Measurements from ENCODE around the gene FAM149A. TPM values are rescaled to one million over a fixed set of nuclear protein-coding genes. Genes with fewer than 3 reads are reported as not detected.

FAM149A gene
- total and polyA plus RNA-seq, 2 experiments from 2014 or later, result 10.8 to 13.3 TPM

- TF ChIP-seq ETS1 (IDR thresholded peaks at IDR 0.05) (no peak), EZH2 (IDR thresholded peaks at IDR 0.05; ENCODE audit: low read depth, unreplicated experiment) (no peak), NANOG (IDR thresholded peaks at IDR 0.05; ENCODE audit: borderline replicate concordance) (no peak), EZH2phosphoT487 (IDR thresholded peaks at IDR 0.05; ENCODE audit: unreplicated experiment) (no peak), CREB1 (CRISPR knock-in tag; IDR thresholded peaks at IDR 0.05; ENCODE audit: low read depth) (no peak)
These were observed 53.7 kb downstream of the FAM149A start (continued) for GRCh38 chr4:186158021-186158813.

GRCh38 chr4:186158966-186159365, 54.5 kb downstream of the FAM149A start:
- no peak overlapping the region for H2AFZ ChIP-seq
- ATAC-seq (no peak), DNase-seq (ENCODE audit: low spot score) (no peak)
- H3K36me3 ChIP-seq (ENCODE audit: insufficient read depth), result no peaks in the 10 kb centered on the region
- peaks cover 6% of the 10 kb centered on the region for H3K4me1 Mint-ChIP-seq
- H3K4me3 ChIP-seq, result no peak overlapping the region
- H3K9me3 Mint-ChIP-seq, result no peaks in the 10 kb centered on the region
- H3K27ac ChIP-seq (ENCODE audit: low read depth), result no peak overlapping the region
- no peaks in the 10 kb centered on the region; the same call in 1 of the 2 replicates for H4K20me1 ChIP-seq (replicated peaks; ENCODE audit: insufficient read depth)
- H3K27ac Mint-ChIP-seq, result no peak overlapping the region
- H3K27me3 ChIP-seq (ENCODE audit: insufficient read depth), result no peaks in the 10 kb centered on the region
- H3K36me3 Mint-ChIP-seq (ENCODE audit: low read depth), result peaks cover 15% of the 10 kb centered on the region
- peaks cover 10% of the 10 kb centered on the region; the same call in 1 of the 2 replicates for H3F3A ChIP-seq (replicated peaks; ENCODE audit: low read depth)
- H3K79me2 ChIP-seq (replicated peaks; ENCODE audit: insufficient read depth), result no peaks in the 10 kb centered on the region
- H3K27me3 Mint-ChIP-seq (ENCODE audit: insufficient read depth, low read depth, poor library complexity), result no peaks in the 10 kb centered on the region
- TF ChIP-seq REST (IDR thresholded peaks at IDR 0.05; ENCODE audit: unreplicated experiment), result no peak
- no peak for TF ChIP-seq CTCF (conservative IDR thresholded peaks at IDR 0.05; ENCODE audit: low read depth in 2 of 2)
- TF ChIP-seq NANOG (IDR thresholded peaks at IDR 0.05; ENCODE audit: borderline replicate concordance), result no peak
- TF ChIP-seq ZNF331 (CRISPR knock-in tag; IDR thresholded peaks at IDR 0.05; ENCODE audit: low read depth), result no peak
- TF ChIP-seq ETS1 (IDR thresholded peaks at IDR 0.05), result no peak
- no peak for TF ChIP-seq JUNB (IDR thresholded peaks at IDR 0.05; ENCODE audit: unreplicated experiment)
- no peak for TF ChIP-seq POLR2AphosphoS5 (IDR thresholded peaks at IDR 0.05; ENCODE audit: low read depth)
- no peak for TF ChIP-seq EZH2 (IDR thresholded peaks at IDR 0.05; ENCODE audit: low read depth, unreplicated experiment)
- no peak for TF ChIP-seq EZH2phosphoT487 (IDR thresholded peaks at IDR 0.05; ENCODE audit: unreplicated experiment)
- TF ChIP-seq CREB1 (CRISPR knock-in tag; IDR thresholded peaks at IDR 0.05; ENCODE audit: low read depth), result no peak
- no peak overlapping the region for H3K4me2 ChIP-seq
- no peaks in the 10 kb centered on the region for H3K9me2 ChIP-seq (ENCODE audit: insufficient read depth)
- H3K4me1 ChIP-seq (ENCODE audit: insufficient read depth), result 0 out of 2 replicates have a peak, but pooled peaks cover 4% of the 10 kb centered on the region
- H3K4me3 Mint-ChIP-seq, result no peak overlapping the region
